ENCODE data around the gene BCAS3.

- TF ChIP-seq, protein P1, sequence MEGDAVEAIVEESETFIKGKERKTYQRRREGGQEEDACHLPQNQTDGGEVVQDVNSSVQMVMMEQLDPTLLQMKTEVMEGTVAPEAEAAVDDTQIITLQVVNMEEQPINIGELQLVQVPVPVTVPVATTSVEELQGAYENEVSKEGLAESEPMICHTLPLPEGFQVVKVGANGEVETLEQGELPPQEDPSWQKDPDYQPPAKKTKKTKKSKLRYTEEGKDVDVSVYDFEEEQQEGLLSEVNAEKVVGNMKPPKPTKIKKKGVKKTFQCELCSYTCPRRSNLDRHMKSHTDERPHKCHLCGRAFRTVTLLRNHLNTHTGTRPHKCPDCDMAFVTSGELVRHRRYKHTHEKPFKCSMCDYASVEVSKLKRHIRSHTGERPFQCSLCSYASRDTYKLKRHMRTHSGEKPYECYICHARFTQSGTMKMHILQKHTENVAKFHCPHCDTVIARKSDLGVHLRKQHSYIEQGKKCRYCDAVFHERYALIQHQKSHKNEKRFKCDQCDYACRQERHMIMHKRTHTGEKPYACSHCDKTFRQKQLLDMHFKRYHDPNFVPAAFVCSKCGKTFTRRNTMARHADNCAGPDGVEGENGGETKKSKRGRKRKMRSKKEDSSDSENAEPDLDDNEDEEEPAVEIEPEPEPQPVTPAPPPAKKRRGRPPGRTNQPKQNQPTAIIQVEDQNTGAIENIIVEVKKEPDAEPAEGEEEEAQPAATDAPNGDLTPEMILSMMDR (IDR thresholded peaks at IDR 0.05; ENCODE audit: low read depth, low read length), result no peak
- TF ChIP-seq EZH2phosphoT487 (IDR thresholded peaks at IDR 0.05; ENCODE audit: low read depth), result no peak
These were observed 180.0 kb downstream of the BCAS3 start for GRCh38 chr17:60857556-60858080.

Data from OCI-LY3 (cell line).